H54 (cell line): ENCODE results near the gene PXT1.
"Not testable (repeated sequence)": the region's sequence is repeated elsewhere in the genome, so short reads cannot be mapped to it uniquely, and the experiment has no call there.

Experiments used
- DNase-seq: peaks from one replicate; pipeline ENCODE4 v3.0.0; 2011; ENCODE audit warnings: low spot score, mixed read lengths; ENCODE audit not compliant: insufficient read length
- FAIRE-seq: peaks from 3 replicates; lab custom pipeline; 2011; peaks lifted over from hg19 to GRCh38; lab: Jason Lieb, UNC
- POLR2A ChIP-seq: IDR thresholded peaks from 2 replicates; pipeline ENCODE4 v1.6.1; 2011; ENCODE audit warnings: low read depth, mild to moderate bottlenecking, low read length

Gene PXT1

DNA sequence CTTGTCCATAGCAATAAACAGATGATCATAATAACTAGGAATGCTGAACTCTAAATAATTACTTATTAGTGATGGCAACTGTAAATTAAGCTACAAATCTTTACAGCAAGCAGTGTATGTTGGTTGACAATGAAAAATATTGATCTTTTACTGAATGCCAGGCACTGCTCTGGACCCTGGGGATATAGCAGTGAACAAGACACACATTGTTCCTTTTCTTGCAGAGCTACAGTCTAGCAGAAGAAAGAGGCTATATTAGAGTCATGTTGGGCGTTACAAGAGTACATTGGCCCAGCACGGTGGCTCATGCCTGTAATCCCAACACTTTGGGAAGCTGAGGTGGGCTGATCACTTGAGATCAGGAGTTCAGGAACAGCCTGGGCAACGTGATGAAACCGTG lies 11.5 kb downstream of the PXT1 start:
- DNase-seq (no peak), FAIRE-seq (no peak)
- TF ChIP-seq POLR2A: no peak

DNA sequence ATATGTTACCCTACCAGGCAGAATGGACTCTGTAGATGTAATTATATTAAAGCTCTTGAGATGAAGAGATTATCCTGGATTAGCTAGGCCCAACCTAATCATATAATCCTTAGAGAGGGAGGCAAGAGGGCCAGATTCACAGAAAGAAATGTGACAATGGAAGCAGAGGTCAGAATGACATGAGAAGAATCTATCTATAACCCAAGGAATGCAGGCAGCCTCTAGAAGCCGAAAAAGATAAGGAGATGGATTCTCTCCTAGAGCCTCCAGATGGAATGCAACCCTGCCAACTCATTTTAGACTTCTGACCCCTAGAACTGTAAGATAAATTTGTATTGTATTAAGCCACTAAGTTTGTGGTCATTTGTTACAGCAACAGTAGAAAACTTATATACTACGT lies 12.3 kb downstream of the PXT1 start:
- FAIRE-seq (no peak), DNase-seq (no peak)
- no peak for TF ChIP-seq POLR2A

DNA sequence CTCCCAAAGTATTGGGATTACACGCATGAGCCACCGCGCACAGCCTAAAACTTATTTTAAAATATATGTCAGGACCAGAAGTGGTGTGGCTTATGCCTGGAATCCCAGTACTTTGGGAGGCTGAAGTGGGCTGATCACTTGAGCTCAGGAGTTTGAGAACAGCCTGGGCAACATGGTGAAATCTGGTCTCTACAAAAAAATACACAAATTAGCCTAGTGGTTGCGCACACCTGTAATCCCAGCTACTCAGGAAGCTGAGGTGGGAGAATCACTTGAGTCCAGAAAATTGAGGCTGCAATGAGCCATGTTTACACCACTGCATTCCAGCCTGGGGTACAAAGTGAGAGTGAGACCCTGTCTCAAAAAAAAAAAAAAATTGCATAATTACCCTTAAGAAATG lies 13.7 kb downstream of the PXT1 start:
- DNase-seq (no peak), FAIRE-seq (no peak)
- no peak for TF ChIP-seq POLR2A

DNA sequence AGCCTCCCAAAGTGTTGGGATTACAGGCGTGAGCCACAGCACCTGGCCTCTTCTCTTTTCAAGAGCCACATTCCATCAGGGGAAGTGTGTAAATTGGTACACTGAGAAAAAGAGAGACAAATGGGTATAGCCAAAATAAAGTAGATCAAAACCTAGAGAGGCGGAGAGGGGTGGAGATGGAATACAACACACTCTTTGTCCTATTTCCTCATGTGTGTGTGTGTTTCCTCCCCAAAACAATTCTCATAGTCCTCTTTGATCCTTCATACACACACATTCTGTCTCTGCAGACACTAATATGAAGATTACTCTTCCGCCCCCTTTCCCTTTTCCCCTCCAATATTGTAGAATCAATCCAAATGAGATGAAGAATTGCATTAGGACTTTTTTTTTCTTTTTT lies 16.0 kb downstream of the PXT1 start:
- no peak for TF ChIP-seq POLR2A
- FAIRE-seq: no peak
- no peak for DNase-seq

DNA sequence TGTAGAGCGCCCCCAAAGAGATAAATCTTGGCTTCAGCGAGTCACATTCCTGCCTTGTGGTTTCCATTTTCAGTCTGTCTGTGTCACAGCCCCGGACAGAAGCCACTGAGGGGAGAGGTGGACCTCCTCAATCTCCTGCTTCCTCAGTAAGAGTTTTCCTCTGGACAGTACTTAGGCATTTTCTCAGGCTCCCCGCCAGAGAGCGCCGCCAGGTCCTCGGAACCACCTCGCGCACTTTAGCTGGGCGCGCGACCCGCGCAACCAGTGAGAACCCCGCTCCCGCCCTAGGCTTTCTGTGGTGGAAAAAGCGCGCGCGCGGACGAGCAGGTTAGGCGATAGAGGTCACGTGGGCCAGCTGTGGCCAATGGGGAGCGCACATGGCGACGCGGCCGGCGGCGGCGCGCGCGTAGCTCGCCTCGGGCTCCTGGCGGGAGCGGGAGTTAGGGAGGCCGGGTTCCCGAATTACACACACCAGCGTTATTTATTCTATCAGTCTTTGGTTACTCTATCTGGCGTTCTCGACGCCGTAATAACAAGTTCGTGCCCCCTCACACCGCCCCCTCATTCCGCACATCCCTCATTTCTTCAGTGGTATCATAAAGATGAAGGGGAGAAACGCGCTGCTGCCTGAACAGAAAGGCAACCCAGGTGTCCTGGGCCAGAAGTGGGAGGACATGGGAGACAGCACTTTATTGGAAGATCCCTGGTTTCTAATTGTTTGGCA lies 19.4 kb downstream of the PXT1 start:
- TF ChIP-seq POLR2A: peak; percentile 70
- FAIRE-seq: peak; percentile 96
- peak; percentile 89 for DNase-seq

DNA sequence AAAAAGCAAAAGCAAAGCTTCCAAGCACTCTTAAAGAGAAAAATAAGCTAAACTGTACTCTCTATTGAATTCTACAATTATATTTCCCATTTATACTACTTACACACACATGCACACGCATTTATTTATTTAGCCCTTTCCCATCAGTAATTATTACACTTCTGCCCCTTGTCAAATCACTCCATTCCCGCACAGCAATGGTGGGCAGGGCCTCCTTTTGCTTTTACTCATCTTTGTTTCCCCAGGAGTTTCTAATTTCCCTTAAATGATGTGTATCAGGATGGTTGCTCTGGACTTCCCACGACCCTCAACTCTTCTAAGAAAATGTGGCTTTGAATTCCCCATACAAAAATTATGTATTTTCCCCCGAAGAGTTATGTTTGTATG lies 19.9 kb downstream of the PXT1 start:
- DNase-seq (no peak), FAIRE-seq (no peak)
- TF ChIP-seq POLR2A: no peak

DNA sequence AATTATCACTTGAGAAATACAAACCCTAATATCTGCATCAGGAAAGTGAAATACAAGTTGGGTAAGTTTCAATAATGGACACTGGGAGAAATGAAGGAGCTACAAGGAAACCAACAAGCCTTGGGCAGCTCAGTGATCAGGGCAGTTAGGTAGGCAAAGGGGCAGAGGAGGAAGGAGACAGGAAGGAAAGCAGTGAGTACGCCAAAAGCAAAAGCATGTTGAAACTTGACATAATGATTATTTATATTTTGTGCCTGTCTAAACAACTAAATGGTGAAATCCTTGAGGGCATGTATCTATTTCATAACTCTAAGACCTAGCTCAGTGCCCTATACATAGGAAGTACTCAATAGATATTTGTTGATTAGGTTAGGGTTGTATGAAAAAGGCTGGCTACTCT lies 23.3 kb downstream of the PXT1 start:
- TF ChIP-seq POLR2A: no peak
- DNase-seq (no peak), FAIRE-seq (no peak)

DNA sequence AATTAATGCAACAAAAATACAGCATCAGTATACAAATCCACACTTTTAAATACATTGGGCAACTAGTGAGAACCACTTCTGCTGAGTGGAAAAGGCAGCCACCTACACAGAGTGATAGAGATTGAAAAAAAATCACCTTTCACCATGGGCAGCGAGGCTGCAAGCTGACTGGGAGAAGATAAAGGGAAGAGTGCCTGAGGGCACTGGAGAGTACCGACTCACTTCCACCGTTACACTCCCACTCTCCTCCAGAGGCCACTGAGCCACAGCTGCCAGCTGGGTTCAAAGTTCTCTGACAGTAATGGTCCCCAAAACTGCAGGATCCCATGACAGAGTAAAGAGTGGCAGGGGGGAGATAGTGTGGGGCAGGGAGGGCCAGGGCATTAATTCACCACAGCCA lies 24.1 kb downstream of the PXT1 start:
- no peak for FAIRE-seq
- no peak for DNase-seq
- no peak for TF ChIP-seq POLR2A

DNA sequence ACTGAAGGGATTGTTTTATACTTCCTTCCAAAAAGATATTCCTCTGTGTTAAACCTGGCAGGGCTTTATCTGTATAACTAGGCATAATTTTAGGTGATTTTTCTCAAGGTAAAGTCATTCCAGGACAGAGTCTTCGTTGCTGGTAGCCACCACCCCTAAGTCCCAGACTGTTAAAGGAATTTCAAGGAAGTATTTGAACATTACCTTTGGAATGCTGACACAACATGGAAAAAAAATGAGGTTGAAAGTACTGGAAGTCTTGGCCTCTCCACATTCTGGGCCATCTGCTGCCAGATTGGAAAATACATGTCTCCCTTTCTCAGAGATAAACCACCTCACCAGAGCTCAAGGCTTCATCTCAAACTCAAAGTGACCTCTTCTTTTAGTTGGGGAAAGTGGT lies 28.2 kb downstream of the PXT1 start:
- no peak for TF ChIP-seq POLR2A
- FAIRE-seq (no peak), DNase-seq (no peak)

DNA sequence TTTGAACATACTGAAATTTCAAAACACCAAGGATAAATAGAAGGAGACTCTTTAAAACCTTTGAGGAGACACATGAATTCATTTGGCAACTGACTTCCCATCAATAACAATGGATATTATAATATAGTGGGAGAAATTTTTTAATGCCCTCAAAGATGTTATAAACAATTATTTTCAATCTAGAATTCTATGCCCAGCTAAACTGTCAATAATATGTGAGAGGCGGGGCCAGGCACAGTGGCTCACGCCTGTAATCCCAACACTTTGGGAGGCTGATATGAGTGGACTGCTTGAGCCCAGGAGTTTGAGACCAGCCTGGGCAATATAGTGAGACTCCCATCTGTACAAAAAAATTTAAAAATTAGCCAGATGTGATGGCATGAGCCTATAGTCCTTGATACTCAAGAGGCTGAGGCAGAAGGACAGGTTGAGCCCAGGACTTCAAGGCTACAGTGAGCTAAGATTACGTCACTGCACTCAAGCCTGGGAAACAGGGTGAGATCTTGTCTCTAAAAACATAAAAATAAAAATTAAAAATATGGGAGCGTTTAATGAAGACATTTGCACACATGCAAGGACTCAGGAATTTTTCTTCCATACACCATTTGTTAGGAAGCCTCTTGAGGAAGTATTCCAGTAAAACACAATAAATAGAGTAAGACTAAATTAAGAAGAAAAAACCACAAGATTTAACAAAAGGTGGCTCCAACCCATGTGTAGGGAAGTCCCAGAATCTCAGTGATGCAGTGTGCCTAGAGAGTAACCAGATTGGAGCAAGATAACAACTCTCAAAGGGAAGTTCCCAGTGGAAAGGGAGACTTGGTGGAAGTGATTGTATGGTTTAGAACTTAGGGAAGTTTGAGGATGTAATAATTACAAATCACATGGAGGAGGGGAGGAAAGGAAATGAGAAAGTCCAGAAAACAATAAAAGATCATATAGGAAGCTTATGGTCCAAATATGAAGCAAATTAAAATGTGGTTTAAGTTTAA lies 28.9 kb downstream of the PXT1 start:
- DNase-seq (no peak), FAIRE-seq (no peak)
- no peak for TF ChIP-seq POLR2A

DNA sequence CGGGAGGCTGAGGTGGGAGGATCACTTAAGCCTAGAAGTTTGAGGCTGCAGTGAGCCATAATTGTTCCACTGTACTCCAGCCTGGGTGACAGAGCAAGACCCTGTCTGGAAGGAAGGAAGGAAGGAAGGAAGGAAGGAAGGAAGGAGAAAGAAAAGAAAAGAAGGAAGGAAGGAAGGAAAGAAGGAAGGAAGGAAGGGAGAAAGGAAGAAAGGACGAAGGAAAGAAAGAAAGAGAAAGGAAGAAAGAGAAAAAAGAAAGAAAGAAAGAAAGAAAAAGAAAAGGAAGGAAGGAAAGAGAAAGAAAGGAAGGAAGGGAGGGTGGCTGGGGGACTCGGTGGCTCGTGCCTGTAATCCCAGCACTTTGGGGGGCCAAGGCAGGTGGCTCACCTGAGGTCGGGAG lies 32.9 kb downstream of the PXT1 start:
- not testable (repeated sequence) for DNase-seq, FAIRE-seq

DNA sequence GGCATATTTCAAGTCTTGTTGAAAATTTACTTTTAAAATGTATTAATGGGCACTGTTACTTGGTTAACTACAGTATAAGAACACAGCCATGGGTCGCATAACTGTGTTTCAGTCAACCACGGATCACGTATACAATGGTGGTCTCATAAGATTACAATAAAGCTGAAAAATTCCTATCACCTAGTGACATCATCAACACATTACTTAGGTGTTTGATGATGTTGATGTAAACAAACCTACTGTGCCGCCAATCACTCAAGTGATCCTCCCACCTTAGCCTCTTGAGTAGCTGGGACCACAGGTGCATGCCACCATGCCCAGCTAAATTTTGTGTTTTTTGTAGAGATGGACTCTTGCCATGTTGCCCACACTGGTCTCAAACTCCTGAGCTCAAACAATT lies 38.5 kb downstream of the PXT1 start:
- no peak for DNase-seq
- no peak for FAIRE-seq
- no peak for TF ChIP-seq POLR2A

DNA sequence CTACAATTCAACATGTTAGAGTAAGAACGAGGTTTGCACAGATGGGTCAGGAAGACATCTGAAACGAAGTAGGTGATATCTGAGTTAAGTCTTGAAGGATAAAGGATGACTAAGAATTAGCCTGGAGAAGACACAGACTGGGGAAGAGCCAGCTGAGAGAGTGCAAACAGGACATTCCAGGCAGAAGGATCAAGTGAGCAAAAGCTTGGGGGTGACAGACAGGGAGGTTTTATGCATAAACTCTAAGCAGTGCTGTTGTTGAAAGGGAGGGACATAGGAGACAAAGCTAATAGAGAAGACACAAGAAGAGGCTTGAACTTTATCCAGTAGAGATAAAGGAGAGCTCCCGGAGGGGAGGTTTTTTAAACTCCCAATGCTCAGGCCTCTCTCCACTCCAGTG lies 40.2 kb downstream of the PXT1 start:
- TF ChIP-seq POLR2A: no peak
- FAIRE-seq (no peak), DNase-seq (no peak)

DNA sequence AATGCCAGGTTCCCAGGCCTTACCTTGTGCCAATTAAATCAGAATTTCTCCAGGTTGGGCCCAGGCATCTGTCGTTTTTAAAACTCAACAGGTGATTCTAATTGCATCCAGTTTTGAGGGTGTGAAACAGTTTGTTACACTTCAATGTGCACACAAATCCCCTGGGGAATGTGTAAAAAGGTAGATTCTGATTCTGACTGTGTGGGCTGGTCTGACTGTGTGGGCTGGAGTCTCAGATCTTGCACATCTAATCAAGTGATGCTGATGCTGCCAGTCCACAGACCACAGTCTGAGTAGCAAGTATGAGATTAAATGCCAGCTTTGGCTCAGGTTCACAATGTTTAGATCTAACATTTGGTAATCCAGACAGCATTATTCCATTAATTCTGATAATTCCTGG lies 42.7 kb downstream of the PXT1 start:
- FAIRE-seq (no peak), DNase-seq (no peak)
- no peak for TF ChIP-seq POLR2A

DNA sequence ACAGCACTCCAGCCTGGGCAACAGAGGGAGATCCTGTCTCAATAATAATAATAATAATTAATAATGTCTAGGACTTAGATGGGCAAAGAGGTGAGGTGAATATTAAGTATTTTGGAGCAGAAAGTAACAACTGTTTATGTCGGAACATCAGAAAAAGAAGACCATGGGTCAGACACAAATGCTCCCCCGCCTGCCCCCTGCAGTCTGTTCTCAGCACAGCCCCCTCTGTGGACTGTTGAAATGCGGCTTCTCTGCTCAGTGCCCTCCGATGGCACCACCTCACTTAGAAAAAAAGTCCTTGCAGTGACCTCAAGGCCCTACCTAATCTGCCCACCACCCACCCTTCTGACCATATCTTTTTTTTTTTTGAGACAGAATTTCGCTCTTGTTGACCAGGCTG lies 50.0 kb downstream of the PXT1 start:
- TF ChIP-seq POLR2A: no peak
- FAIRE-seq: no peak
- DNase-seq: no peak

DNA sequence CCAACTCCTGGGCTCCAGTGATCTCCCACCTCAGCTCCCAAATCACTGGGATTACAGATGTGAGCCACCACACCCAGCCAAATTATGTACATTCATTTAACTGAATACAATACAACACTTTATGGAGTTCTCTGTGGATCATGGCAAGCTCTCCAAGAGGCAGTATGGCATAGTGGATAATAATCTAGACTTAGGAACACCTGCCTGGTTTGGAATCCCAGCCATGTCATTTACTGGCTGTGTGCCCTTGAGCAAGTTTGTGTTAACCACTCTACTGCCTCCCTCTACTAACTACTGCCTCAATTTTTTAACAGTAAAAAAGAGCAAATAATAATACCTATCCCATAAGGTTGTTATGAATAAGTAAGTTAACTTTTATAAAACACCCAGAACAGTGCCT lies 53.3 kb downstream of the PXT1 start:
- no peak for FAIRE-seq
- no peak for DNase-seq
- TF ChIP-seq POLR2A: no peak
